ENCODE measurements around the gene NPFF.
"Not testable (repeated sequence)": the region's sequence is repeated elsewhere in the genome, so short reads cannot be mapped to it uniquely, and the experiment has no call there.

NPFF gene

GRCh38 chr12:53497461-53497860 lies 9.8 kb downstream of the NPFF start:
- no peak for DNase-seq (ENCODE audit: low read depth in 2 of 3, low spot score in 1 of 3)

GRCh38 chr12:53496752-53497032 lies 10.6 kb downstream of the NPFF start:
- DNase-seq (ENCODE audit: low read depth in 2 of 3, low spot score in 1 of 3), result no peak

- DNase-seq (ENCODE audit: low read depth in 2 of 3, low spot score in 1 of 3), result no peak
Observed at GRCh38 chr12:53495903-53496751, 11.2 kb downstream of the NPFF start.

- no peak for DNase-seq (ENCODE audit: low read depth in 2 of 3, low spot score in 1 of 3)
Observed at GRCh38 chr12:53493610-53494391, 13.5 kb downstream of the NPFF start.

- DNase-seq (ENCODE audit: low read depth in 2 of 3, low spot score in 1 of 3), result peak; percentile 66 to 81 (median 80)
Observed at GRCh38 chr12:53492830-53493609, 14.3 kb downstream of the NPFF start.

DNA sequence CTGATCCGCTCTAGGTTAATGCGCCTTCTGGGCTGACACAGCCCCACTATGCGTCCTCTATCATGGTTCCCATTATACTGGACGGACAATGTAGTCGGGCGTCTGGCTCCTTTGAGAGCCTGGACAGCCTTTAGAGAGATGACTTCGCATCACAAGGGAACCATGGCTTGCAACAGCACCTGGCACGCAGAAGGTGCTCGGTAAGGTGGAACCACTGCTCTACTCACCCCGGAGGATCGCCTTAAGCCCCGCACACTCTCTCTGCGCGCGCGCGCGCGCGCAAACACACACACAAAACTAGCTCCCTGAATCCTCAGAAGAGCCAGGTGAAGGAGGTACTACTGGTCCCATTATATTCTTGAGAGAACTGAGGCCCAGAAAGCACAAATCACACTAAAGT lies 15.1 kb downstream of the NPFF start:
- no peak for DNase-seq (ENCODE audit: low read depth in 2 of 3, low spot score in 1 of 3)

- no peak for DNase-seq (ENCODE audit: low read depth in 2 of 3, low spot score in 1 of 3)
Observed at GRCh38 chr12:53489242-53489864, 17.9 kb downstream of the NPFF start.

DNA sequence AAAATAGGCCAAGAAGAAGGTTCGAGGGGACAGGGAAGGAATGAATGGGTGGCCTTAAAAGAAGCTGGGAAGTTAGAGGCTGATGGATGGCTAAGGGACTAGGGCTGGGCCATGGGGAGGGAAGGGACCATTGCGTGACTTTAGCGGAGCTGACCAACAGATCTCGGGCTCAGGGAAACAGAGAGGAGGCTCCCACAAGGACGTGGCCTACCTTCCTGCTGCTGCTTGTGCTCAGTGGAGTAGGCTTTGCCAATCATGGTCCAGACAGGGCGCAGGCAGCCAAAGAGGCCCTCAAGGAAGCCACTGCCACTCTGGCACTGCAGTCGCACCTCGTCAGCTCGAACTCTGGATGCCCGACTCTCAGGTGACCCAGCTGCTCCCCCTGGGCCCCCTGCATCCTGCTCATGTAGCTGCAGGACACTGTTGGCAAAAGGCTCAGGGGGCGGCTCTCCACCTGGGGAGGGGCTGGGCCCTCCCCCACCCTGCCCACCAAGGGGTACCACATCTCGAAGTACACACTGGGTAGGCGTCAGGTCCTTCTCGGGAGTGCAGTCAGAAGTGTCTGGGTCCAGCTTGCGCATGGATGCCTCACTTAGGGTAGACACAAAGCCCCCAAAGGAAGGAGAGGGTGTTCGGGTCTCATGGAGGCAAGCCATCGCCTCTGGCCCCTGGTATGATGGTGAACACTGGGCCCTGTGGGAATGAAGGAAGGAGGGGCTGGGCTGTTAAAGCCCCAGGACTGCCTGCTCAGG lies 20.4 kb downstream of the NPFF start:
- DNase-seq (ENCODE audit: low read depth in 2 of 3, low spot score in 1 of 3), result no peak

GRCh38 chr12:53485955-53486735 lies 21.1 kb downstream of the NPFF start:
- no peak for DNase-seq (ENCODE audit: low read depth in 2 of 3, low spot score in 1 of 3)

GRCh38 chr12:53484686-53485575 lies 22.4 kb downstream of the NPFF start:
- no peak for DNase-seq (ENCODE audit: low read depth in 2 of 3, low spot score in 1 of 3)

DNA sequence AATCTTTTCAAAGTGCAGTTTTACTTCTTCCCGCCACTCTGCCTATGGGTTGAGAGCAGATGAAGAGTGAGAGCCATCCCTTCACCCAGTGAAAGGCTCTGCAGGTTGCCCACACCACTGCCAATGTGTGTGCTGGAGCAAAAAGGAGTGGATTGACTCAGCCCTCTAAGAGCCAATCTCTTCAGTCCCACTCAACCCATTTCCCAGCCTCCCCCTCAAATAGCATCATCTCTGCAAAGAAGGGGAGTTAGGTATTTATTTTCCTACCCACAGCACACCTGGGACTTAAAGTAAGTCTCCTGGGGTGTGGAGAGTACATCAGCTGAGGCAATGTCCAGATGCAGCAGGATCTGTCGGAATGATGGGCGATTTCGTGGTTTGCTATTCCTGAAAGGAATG lies 23.3 kb downstream of the NPFF start:
- no peak for DNase-seq (ENCODE audit: low read depth in 2 of 3, low spot score in 1 of 3)

DNA sequence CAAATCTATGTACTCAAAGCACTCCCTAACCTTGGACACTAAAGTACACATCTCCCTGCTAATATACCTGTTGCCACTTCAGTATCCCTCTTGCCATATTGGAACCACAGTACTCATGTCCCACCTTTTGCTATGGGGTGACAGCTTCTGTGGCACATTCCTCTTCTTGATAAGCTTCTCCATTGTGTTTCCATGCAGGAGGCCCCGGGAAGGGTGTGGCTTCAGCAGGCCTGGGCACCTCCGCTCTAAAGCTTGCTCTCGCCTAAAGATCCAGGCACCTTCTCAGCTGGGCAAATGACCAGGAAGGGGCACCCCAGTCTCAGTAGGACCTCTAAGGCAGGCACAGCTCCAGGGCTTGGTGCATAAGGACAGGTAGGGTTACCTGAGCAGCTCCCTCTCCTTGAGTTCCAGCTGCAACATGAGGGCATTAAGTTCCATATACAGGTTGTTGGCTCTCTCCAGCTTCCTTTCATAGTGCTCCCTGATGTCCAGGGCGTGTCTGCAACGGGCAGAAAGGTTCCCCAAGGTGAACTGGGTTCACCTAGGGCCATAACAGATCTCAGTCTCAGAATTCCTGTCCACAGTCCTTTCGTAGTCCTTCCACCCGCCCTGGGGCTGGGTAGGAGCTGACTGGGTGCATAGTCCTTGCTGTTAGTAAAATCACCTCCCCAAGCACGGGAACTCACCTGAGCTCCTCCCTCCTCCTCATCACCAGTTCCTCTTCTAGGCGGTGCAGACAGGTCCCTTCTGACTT lies 23.9 kb downstream of the NPFF start:
- no peak for DNase-seq (ENCODE audit: low read depth in 2 of 3, low spot score in 1 of 3)

DNA sequence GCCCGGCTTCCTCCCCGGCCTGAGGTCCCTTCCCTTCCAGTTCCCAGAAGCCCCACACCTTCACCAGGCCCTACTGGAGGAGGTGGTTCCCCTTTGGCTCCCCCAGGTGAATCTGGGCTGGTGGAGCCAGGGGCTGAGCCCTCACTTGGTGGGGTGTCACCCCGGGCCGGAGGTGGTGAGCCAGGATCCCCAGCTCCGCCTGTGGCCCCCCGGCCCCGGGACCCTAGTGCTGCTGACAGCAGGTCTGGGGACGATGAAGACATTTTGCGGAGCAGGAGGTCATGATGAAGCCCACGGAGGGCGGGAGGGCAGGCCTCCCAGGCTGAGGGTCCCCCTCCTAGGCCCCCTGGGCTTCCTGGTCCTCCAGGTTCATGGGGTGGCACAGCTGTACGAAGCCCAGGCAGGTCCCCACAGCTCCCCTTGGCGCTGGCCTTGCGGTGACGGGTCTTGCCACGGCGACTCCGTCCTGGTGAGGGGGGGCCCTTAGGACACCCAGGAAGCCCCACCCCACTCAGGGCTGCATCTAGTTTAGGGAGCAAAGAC lies 24.6 kb downstream of the NPFF start:
- DNase-seq (ENCODE audit: low read depth in 2 of 3, low spot score in 1 of 3), result no peak

GRCh38 chr12:53481939-53482586 lies 25.2 kb downstream of the NPFF start:
- no peak for DNase-seq (ENCODE audit: low read depth in 2 of 3, low spot score in 1 of 3)

DNA sequence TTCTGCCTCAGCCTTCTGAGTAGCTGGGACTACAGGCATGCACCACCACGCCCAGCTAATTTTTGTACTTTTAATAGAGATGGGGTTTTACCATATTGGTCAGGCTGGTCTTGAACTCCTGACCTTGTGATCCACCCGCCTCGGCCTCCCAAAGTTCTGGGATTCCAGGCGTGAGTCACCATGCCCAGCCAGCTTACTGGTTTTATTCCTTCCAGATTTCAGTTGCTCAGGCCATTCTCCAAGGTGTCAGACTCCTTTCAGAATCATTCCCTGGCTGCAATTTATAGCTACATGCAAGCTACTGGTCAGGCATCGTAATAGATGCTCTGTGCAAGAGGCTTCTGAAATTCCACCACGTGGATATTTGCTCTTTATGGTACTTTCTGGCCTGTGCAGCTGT lies 25.8 kb downstream of the NPFF start:
- not testable (repeated sequence) for DNase-seq (ENCODE audit: low read depth in 2 of 3, low spot score in 1 of 3)

DNA sequence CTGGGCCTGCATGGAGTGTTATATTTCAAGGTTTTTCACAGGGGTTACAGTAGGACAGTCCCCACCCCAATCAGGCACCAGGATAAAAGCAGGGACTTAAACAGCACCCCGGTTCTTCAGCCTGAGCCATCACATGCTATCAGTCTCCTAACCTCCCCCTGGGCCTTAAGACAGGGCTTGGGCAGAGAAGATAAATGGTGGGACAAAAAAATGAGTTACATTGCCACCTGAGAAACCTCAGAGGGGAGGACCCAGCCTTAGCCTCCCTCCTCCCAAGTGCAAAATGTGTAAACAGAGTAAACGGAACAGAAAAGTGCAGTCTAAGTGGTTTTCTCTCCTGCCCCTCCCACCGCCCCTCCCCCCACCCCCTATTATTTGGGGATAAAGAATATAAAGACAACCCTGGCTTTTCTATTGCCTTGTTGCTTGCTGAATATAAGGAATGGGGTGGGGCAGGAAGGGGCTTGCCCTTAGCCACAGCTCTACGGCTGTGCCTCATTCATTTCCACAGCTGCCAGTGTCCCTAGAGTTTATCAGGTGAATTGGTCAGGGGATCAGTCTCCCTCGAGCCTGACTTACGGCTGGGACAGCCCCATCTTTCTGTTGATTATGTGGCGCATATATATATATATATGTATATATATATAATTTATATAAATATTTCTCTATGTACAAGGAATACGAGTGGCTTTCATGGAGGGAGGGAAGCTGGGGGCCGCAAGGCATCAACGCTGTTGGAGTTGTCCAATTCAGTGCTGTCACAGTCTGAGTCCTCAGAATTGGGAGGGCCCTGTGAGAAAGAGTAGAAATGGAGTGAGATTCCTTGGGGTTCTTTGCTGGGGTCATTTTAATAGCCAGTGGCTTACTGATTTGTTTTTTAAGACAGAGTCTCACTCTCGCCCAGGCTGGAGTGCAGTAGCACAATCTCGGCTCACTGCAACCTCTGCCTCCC lies 26.5 kb downstream of the NPFF start:
- no peak for DNase-seq (ENCODE audit: low read depth in 2 of 3, low spot score in 1 of 3)
